Measurements from ENCODE around the gene WAS. TPM values are rescaled to one million over a fixed set of nuclear protein-coding genes. Genes with fewer than 3 reads are reported as not detected.

WAS gene
- total and polyA plus RNA-seq, 12 donors: 1.1 to 22.5 (median 11.2) TPM

- no peak for TF ChIP-seq POLR2A (IDR thresholded peaks at IDR 0.05)
- TF ChIP-seq CTCF (IDR thresholded peaks at IDR 0.05): no peak
- Histone ChIP-seq H3K4me3 (no peak overlapping the region), H3K36me3 (replicated peaks in 1 of 2) (no peaks in the 10 kb centered on the region), H3K9me3 (replicated peaks in 1 of 3) (no peaks in the 10 kb centered on the region), H3K27ac (no peak overlapping the region), H3K4me1 (replicated peaks in 1 of 2) (no peaks in the 10 kb centered on the region), H3K27me3 (peaks cover 3% of the 10 kb centered on the region)
- 70 to 97% (median 77%) methylated on average over 4 of the region's 4 CpGs for WGBS, 4 donors
- intact Hi-C loops (cut with DNase I): no loop called here
- DNase-seq: no peak
Observed at GRCh38 chrX:48702716-48703115, 19.1 kb downstream of the WAS start.

- peaks cover 3% of the 10 kb centered on the region for H3K27me3 ChIP-seq
- TF ChIP-seq CTCF (IDR thresholded peaks at IDR 0.05) (no peak), POLR2A (IDR thresholded peaks at IDR 0.05) (no peak)
- H3K36me3 ChIP-seq (replicated peaks in 1 of 2): no peaks in the 10 kb centered on the region
- intact Hi-C loops (cut with DNase I): no loop called here
- H3K27ac ChIP-seq: no peak overlapping the region
- H3K4me3 ChIP-seq: no peak overlapping the region
- 67 to 90% (median 84%) methylated on average over 7 of the region's 7 CpGs for WGBS, 4 donors
- H3K4me1 ChIP-seq (replicated peaks in 1 of 2): no peaks in the 10 kb centered on the region
- no peak for DNase-seq
- no peaks in the 10 kb centered on the region for H3K9me3 ChIP-seq (replicated peaks in 1 of 3)
Observed at GRCh38 chrX:48703228-48703627, 19.6 kb downstream of the WAS start.

- Histone ChIP-seq H3K4me3 (no peak overlapping the region), H3K9me3 (replicated peaks in 1 of 3) (no peaks in the 10 kb centered on the region), H3K27me3 (peaks cover 3% of the 10 kb centered on the region), H3K4me1 (replicated peaks in 1 of 2) (no peaks in the 10 kb centered on the region), H3K27ac (no peak overlapping the region), H3K36me3 (replicated peaks in 1 of 2) (no peaks in the 10 kb centered on the region)
- TF ChIP-seq POLR2A (IDR thresholded peaks at IDR 0.05): no peak
- no peak for TF ChIP-seq CTCF (IDR thresholded peaks at IDR 0.05)
- WGBS, 4 donors: 61 to 83% (median 72%) methylated on average over 4 of the region's 4 CpGs
- intact Hi-C loops (cut with DNase I): no loop called here
- DNase-seq: no peak
Observed at GRCh38 chrX:48703642-48704481, 20.3 kb downstream of the WAS start.

GRCh38 chrX:48705871-48706270, 22.3 kb downstream of the WAS start:
- H3K4me1 ChIP-seq (replicated peaks in 1 of 2): no peaks in the 10 kb centered on the region
- no peaks in the 10 kb centered on the region for H3K9me3 ChIP-seq (replicated peaks in 1 of 3)
- WGBS, 4 donors: 83 to 95% (median 92%) methylated on average over 3 to 12 of the region's 12 CpGs
- H3K27me3 ChIP-seq: peaks cover 6% of the 10 kb centered on the region
- intact Hi-C loops (cut with DNase I): no loop called here
- no peak overlapping the region for H3K4me3 ChIP-seq
- H3K36me3 ChIP-seq (replicated peaks in 1 of 2): no peaks in the 10 kb centered on the region
- no peak overlapping the region for H3K27ac ChIP-seq
- DNase-seq: no peak
- TF ChIP-seq CTCF (IDR thresholded peaks at IDR 0.05): no peak
- no peak for TF ChIP-seq POLR2A (IDR thresholded peaks at IDR 0.05)
